ENCODE measurements around the gene FUT4.
"Not testable (repeated sequence)": the region's sequence is repeated elsewhere in the genome, so short reads cannot be mapped to it uniquely, and the experiment has no call there.

FUT4 gene

DNA sequence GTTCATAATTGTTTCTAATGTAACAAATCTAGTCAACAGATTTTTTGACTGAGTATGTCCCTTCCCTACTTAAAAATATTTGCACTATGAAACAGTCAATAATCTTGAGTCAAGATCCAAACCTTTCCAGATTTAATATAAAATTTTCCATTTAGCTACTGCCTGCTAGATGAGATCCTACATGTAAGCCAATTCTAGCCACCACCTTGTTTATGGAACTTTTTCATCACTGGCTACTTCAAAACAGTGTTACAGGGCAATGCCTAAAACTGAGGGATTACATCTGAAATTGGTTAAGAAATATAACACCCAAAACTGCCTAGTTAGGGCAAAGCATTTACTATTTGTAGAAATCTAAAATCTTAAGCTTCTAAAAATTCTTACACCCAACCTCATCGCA is 10.5 kb upstream of the FUT4 start:
- no peak for DNase-seq

- peak; percentile 39 for DNase-seq
Measured at GRCh38 chr11:94533696-94534630, 9.8 kb upstream of the FUT4 start.

- DNase-seq: no peak
Measured at GRCh38 chr11:94536386-94536785, 7.3 kb upstream of the FUT4 start.

DNA sequence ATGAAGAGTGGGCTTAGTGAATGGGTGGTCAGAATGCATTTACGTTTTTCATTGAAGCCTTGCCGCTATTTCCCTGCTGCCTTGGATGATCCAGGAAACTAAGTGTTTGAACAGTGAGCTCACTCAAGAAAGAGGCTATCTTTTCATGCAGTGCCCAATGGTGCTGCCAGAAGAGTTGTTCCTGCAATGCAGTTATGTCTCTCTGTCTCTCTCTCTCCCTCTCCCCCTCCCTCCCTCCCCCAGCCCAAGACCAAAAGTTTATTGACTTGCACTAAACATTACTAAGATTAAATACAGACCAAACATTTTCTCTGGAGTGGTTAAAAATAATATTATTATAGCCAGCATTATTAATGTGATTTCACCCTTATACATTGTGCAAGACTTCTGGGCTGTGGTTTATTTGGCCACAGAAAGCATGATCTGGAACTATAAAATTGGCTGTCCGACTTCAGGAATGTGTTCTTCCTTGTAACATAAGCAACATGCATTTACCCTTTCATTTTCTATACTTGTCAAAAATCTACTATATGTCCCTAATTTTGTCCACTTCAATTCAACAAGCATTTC is 6.6 kb upstream of the FUT4 start:
- peak; percentile 92 for DNase-seq

- no peak for DNase-seq
Measured at GRCh38 chr11:94539420-94539819, 4.3 kb upstream of the FUT4 start.

DNA sequence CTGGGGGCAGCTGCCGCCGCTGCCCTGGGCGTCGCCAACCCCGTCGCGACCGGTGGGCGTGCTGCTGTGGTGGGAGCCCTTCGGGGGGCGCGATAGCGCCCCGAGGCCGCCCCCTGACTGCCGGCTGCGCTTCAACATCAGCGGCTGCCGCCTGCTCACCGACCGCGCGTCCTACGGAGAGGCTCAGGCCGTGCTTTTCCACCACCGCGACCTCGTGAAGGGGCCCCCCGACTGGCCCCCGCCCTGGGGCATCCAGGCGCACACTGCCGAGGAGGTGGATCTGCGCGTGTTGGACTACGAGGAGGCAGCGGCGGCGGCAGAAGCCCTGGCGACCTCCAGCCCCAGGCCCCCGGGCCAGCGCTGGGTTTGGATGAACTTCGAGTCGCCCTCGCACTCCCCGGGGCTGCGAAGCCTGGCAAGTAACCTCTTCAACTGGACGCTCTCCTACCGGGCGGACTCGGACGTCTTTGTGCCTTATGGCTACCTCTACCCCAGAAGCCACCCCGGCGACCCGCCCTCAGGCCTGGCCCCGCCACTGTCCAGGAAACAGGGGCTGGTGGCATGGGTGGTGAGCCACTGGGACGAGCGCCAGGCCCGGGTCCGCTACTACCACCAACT is 1.0 kb downstream of the FUT4 start:
- DNase-seq: no peak

DNA sequence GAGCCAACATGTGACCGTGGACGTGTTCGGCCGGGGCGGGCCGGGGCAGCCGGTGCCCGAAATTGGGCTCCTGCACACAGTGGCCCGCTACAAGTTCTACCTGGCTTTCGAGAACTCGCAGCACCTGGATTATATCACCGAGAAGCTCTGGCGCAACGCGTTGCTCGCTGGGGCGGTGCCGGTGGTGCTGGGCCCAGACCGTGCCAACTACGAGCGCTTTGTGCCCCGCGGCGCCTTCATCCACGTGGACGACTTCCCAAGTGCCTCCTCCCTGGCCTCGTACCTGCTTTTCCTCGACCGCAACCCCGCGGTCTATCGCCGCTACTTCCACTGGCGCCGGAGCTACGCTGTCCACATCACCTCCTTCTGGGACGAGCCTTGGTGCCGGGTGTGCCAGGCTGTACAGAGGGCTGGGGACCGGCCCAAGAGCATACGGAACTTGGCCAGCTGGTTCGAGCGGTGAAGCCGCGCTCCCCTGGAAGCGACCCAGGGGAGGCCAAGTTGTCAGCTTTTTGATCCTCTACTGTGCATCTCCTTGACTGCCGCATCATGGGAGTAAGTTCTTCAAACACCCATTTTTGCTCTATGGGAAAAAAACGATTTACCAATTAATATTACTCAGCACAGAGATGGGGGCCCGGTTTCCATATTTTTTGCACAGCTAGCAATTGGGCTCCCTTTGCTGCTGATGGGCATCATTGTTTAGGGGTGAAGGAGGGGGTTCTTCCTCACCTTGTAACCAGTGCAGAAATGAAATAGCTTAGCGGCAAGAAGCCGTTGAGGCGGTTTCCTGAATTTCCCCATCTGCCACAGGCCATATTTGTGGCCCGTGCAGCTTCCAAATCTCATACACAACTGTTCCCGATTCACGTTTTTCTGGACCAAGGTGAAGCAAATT is 1.8 kb downstream of the FUT4 start:
- DNase-seq: no peak

- DNase-seq: no peak
Measured at GRCh38 chr11:94546162-94546470, 2.4 kb downstream of the FUT4 start.

DNA sequence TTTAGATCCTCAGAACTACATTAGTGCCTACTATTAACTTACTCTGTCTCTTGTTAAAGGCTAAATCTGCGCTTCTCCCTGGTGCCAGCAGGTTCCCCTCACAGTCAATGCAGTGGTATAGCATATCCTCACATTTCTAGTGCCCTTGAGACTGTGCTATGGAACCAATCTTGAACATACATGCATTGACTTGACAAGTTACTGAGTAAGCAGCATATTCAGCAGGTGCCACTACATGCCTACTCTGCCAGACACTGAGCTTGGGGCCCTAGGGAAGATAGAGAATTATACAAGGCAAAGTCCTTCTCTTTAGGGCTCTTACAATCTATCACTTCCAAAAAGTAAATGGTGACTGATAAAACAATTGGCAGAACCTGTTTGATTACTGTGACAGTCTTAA is 3.2 kb downstream of the FUT4 start:
- DNase-seq: no peak

DNA sequence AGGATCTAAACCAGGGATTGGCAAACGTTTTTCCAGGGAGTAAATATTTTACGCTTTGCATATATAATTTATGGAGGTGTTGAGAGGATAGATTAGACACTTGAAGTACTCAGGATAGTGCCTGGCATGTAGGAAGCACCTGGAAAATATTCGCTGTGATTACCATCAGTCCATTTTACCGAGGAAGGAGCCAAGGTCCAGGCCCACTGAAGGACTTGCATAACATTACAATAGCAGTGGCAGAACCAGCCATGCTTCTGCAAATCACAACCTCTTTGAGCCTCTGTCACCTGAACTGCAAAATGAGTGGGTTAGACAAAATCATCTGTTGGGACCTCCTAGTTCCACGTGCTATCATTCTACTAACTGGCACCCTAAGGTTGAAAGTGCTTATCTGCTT is 5.4 kb downstream of the FUT4 start:
- DNase-seq: no peak

- DNase-seq: no peak
Measured at GRCh38 chr11:94550513-94550912, 6.8 kb downstream of the FUT4 start.

DNA sequence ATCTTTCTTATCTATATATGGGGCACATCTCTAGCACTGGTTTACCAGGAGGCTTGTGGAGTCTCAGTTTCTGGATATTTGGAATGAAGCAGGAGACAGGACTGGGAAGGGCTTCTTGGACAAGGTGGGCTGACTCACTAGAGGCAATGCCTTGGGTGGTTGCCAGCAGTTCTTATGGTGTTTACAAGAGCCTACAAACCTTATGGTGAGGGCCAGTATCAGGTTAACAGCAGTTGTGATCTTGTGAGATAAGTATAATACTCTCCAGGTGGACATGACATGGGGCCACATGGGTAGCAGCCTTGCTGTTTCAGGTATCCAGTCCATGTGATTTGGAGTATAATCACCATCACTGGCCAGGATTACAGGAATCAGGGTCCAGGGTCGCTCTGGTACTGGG is 10.2 kb downstream of the FUT4 start:
- peak; percentile 36 for DNase-seq

GRCh38 chr11:94555752-94556329 is 12.1 kb downstream of the FUT4 start:
- not testable (repeated sequence) for DNase-seq

DNA sequence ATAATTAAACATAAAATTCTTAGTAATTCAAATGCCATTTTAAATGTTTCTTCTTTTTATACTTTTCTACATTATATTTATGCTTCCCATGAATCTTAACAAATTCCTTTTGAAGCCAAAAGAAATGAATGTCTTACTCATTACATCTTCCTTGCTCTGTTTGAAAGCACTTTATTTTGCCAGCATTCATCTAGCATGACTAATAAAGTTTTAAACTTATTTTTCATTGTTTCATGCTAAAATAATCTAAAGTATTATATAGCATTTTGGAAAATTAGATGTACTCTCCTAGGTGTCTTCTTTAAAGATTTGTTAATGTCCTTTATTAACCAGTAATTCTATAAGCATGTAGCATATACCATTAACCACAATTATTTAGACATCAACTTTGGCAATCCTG is 13.7 kb downstream of the FUT4 start:
- DNase-seq: peak; percentile 69

GRCh38 chr11:94557992-94558391 is 14.3 kb downstream of the FUT4 start:
- DNase-seq: peak; percentile 66

DNA sequence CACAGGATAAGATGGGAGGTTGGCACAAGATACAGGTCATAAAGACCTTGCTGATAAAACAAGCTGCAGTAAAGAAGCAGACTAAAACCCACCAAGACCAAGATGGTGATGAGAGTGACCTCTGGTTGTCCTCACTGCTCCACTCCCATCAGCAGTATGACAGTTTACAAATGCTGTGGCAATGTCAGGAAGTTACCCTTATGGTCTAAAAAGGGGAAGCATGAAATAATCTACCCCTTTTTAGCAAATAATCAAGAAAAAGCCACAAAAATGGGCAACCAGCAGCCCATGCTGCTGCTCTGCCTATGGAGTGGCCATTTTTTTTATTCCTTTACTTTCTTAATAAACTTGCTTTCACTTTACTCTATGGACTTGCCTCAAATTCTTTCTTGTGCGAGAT is 14.7 kb downstream of the FUT4 start:
- no peak for DNase-seq

- no peak for DNase-seq
Measured at GRCh38 chr11:94558932-94559331, 15.2 kb downstream of the FUT4 start.

DNA sequence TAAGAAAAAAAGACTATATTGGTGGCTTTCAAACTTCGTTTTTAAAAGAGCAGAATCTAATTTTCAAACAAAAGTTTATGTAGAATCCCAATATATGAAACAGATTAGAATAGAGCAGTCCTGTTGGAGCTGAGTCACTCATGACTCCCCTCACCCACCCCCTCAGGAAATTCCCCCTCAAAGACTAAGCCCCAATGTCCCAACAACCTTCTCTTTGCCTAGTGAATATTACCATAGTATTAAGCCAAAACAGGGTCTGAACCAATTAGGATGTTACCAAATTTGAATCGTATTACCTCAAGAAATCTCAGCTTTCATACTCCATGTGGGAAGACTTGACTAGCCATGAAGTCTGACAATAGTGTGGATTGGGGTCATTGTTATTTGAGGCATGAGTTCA is 15.6 kb downstream of the FUT4 start:
- DNase-seq: no peak

DNA sequence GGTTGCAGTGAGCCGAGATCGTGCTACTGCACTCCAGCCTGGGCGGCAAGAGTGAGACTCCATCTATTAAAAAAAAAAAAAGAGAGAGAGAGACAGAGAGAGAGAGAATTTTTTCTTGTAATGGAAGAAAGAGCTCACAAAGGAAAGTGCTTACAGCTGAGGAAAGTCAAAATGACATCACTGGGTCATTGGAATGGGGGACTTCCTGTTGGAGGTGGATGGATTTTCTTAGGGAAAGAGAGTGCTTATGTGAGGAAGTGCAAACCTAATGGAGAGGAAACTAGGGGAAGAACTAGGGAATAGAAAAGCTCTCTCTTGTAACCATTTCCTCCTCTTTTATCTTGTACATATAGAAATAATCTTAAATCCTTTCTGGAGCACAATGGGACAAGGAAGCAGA is 17.1 kb downstream of the FUT4 start:
- DNase-seq: peak; percentile 19

- peak; percentile 81 for DNase-seq
Measured at GRCh38 chr11:94563176-94563847, 19.6 kb downstream of the FUT4 start.

- DNase-seq: no peak
Measured at GRCh38 chr11:94563848-94564467, 20.2 kb downstream of the FUT4 start.
